ENCODE results near the gene SYCP2L.

DNA sequence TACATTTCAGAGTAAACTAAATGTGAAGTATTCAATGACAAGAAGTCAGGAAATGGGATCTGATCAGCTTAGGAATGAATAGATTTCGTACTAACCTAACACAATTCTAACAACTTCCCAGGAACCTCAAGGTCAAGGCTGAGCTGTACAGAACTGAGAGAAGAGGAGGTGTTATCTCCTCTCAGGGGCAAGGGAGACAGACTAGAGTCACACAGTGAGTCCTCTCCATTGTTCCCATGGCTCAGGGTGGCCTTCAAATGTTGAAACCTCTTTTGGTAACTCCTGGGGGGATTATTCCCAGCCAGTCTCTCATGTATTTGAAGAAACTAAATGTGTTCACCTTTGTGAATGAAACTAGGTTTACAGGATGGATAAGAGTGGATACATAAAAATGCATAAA, 129.6 kb downstream of the SYCP2L start:
- TF ChIP-seq, protein P1, sequence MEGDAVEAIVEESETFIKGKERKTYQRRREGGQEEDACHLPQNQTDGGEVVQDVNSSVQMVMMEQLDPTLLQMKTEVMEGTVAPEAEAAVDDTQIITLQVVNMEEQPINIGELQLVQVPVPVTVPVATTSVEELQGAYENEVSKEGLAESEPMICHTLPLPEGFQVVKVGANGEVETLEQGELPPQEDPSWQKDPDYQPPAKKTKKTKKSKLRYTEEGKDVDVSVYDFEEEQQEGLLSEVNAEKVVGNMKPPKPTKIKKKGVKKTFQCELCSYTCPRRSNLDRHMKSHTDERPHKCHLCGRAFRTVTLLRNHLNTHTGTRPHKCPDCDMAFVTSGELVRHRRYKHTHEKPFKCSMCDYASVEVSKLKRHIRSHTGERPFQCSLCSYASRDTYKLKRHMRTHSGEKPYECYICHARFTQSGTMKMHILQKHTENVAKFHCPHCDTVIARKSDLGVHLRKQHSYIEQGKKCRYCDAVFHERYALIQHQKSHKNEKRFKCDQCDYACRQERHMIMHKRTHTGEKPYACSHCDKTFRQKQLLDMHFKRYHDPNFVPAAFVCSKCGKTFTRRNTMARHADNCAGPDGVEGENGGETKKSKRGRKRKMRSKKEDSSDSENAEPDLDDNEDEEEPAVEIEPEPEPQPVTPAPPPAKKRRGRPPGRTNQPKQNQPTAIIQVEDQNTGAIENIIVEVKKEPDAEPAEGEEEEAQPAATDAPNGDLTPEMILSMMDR (IDR thresholded peaks at IDR 0.05; ENCODE audit: insufficient read depth, low read depth, low read length), result no peak
- no peak for TF ChIP-seq EZH2 (IDR thresholded peaks at IDR 0.05; ENCODE audit: insufficient read depth, low read length)
